ENCODE results near the gene PRKCA. TPM values are rescaled to one million over a fixed set of nuclear protein-coding genes. Genes with fewer than 3 reads are reported as not detected.
"Not testable (repeated sequence)": the region's sequence is repeated elsewhere in the genome, so short reads cannot be mapped to it uniquely, and the experiment has no call there.

PRKCA gene
- total RNA-seq, 4 donors from 2014 or later, result 9.6 to 15.5 (median 11.1) TPM

GRCh38 chr17:66477615-66478283 lies 175.3 kb downstream of the PRKCA start:
- DNase-seq (ENCODE audit: low spot score in 2 of 2), result no peak
- TF ChIP-seq CTCF (IDR thresholded peaks at IDR 0.05), result no peak
- no peak for TF ChIP-seq POLR2A (IDR thresholded peaks at IDR 0.05)
- no peak overlapping the region for H3K4me3 ChIP-seq (ENCODE audit: low read depth, poor library complexity, severe bottlenecking)
- WGBS, 2 donors, result 92 to 93% methylated on average over 11 of the region's 11 CpGs
- intact Hi-C loops (cut with DNase I; ENCODE audit: low total_unique reads), result no loop called here

GRCh38 chr17:66479230-66479889 lies 176.9 kb downstream of the PRKCA start:
- WGBS, 2 donors, result 89 to 93% methylated on average over 2 of the region's 2 CpGs

GRCh38 chr17:66480243-66480642 lies 177.8 kb downstream of the PRKCA start:
- H3K4me3 ChIP-seq (ENCODE audit: low read depth, poor library complexity, severe bottlenecking), result no peak overlapping the region
- TF ChIP-seq CTCF (IDR thresholded peaks at IDR 0.05) (no peak), POLR2A (IDR thresholded peaks at IDR 0.05) (no peak)
- intact Hi-C loops (cut with DNase I; ENCODE audit: low total_unique reads), result no loop called here
- no peak for DNase-seq (ENCODE audit: low spot score in 2 of 2)
- WGBS, 2 donors, result 72% methylated on average over 5 of the region's 5 CpGs

More at GRCh38 chr17:66479230-66479889, 176.9 kb downstream of the PRKCA start:
- intact Hi-C loops (cut with DNase I; ENCODE audit: low total_unique reads); H3K4me3 ChIP-seq (ENCODE audit: low read depth, poor library complexity, severe bottlenecking); DNase-seq (ENCODE audit: low spot score in 2 of 2): not testable (repeated sequence)

- no peak for DNase-seq (ENCODE audit: low spot score in 2 of 2)
- TF ChIP-seq CTCF (IDR thresholded peaks at IDR 0.05) (no peak), POLR2A (IDR thresholded peaks at IDR 0.05) (no peak)
- 95% methylated on average over 7 of the region's 7 CpGs for WGBS, 2 donors
- H3K4me3 ChIP-seq (ENCODE audit: low read depth, poor library complexity, severe bottlenecking), result no peak overlapping the region
- intact Hi-C loops (cut with DNase I; ENCODE audit: low total_unique reads), result no loop called here
These were observed 178.4 kb downstream of the PRKCA start for GRCh38 chr17:66480802-66481201.

GRCh38 chr17:66481271-66481670 lies 178.9 kb downstream of the PRKCA start:
- TF ChIP-seq CTCF (IDR thresholded peaks at IDR 0.05) (no peak), POLR2A (IDR thresholded peaks at IDR 0.05) (no peak)
- 87% methylated on average over 8 of the region's 8 CpGs for WGBS, 2 donors
- H3K4me3 ChIP-seq (ENCODE audit: low read depth, poor library complexity, severe bottlenecking), result no peak overlapping the region
- intact Hi-C loops (cut with DNase I; ENCODE audit: low total_unique reads), result no loop called here
- no peak for DNase-seq (ENCODE audit: low spot score in 2 of 2)

GRCh38 chr17:66483906-66484305 lies 181.5 kb downstream of the PRKCA start:
- 86% methylated on average over 8 of the region's 8 CpGs for WGBS, 2 donors
- TF ChIP-seq POLR2A (IDR thresholded peaks at IDR 0.05), result no peak
- no peak for TF ChIP-seq CTCF (IDR thresholded peaks at IDR 0.05)
- intact Hi-C loops (cut with DNase I; ENCODE audit: low total_unique reads), result no loop called here
- DNase-seq (ENCODE audit: low spot score in 2 of 2), result no peak
- H3K4me3 ChIP-seq (ENCODE audit: low read depth, poor library complexity, severe bottlenecking), result no peak overlapping the region
